T-helper 1 cell (primary cell): ENCODE results near the gene TGM5.
"Not testable (repeated sequence)": the region's sequence is repeated elsewhere in the genome, so short reads cannot be mapped to it uniquely, and the experiment has no call there.

Experiments
- DNase-seq, 5 donors: peaks; one replicate each; pipeline ENCODE4 v3.0.0-alpha.2; 2012 to 2020

Gene TGM5

GRCh38 chr15:43275740-43276562 lies 9.2 kb upstream of the TGM5 start:
- no peak for DNase-seq

- no peak for DNase-seq
Measured at GRCh38 chr15:43274136-43274535, 7.4 kb upstream of the TGM5 start.

- no peak for DNase-seq
Measured at GRCh38 chr15:43273243-43273642, 6.5 kb upstream of the TGM5 start.

GRCh38 chr15:43271908-43272307 lies 5.2 kb upstream of the TGM5 start:
- not testable (repeated sequence) for DNase-seq

GRCh38 chr15:43270676-43271306 lies 4.1 kb upstream of the TGM5 start:
- peak in 1 of 5 donors; percentile 15 for DNase-seq

GRCh38 chr15:43270113-43270665 lies 3.5 kb upstream of the TGM5 start:
- no peak for DNase-seq

GRCh38 chr15:43268111-43269105 lies 1.7 kb upstream of the TGM5 start:
- no peak for DNase-seq

- DNase-seq, result no peak
Measured at GRCh38 chr15:43267439-43267838, 711 bp upstream of the TGM5 start.

GRCh38 chr15:43266386-43266785 lies 342 bp downstream of the TGM5 start:
- DNase-seq, result no peak

GRCh38 chr15:43260011-43260615 lies 6.6 kb downstream of the TGM5 start:
- no peak for DNase-seq

GRCh38 chr15:43258781-43259180 lies 7.9 kb downstream of the TGM5 start:
- DNase-seq, result no peak

- no peak for DNase-seq
Measured at GRCh38 chr15:43256341-43256740, 10.4 kb downstream of the TGM5 start.

GRCh38 chr15:43255376-43255775 lies 11.4 kb downstream of the TGM5 start:
- DNase-seq, result no peak

GRCh38 chr15:43253431-43254403 lies 13.0 kb downstream of the TGM5 start:
- peak in 2 of 5 donors; percentile 15 to 22 for DNase-seq

- DNase-seq, result peak in 1 of 5 donors; percentile 30
Measured at GRCh38 chr15:43251871-43252250, 14.9 kb downstream of the TGM5 start.

- DNase-seq, result no peak
Measured at GRCh38 chr15:43251185-43251870, 15.4 kb downstream of the TGM5 start.

- no peak for DNase-seq
Measured at GRCh38 chr15:43250785-43251184, 15.9 kb downstream of the TGM5 start.

GRCh38 chr15:43249699-43250203 lies 17.0 kb downstream of the TGM5 start:
- DNase-seq, result peak in 1 of 5 donors; percentile 36

- no peak for DNase-seq
Measured at GRCh38 chr15:43249236-43249635, 17.5 kb downstream of the TGM5 start.

GRCh38 chr15:43246261-43246774 lies 20.4 kb downstream of the TGM5 start:
- DNase-seq, result no peak
